Measurements from ENCODE around the gene CCDC51. TPM values are rescaled to one million over a fixed set of nuclear protein-coding genes. Genes with fewer than 3 reads are reported as not detected.
"Not testable (repeated sequence)": the region's sequence is repeated elsewhere in the genome, so short reads cannot be mapped to it uniquely, and the experiment has no call there.

Gene CCDC51
- total RNA-seq, 1 donor = 21.2 TPM

DNA sequence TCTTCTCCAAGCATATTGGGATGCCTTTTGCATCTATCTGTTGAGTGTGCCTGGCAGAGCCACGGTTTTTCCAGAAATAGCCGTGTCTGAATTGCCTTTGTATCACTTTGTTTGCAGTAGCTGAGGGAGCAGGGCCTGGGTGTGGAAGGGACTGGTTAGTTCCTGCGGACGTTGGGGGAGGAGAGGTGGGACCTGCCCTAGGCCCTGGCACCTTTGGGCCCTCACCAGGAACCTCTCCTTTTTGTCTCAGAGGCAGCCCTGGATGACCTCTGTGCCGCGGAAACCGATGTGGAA, 25.3 kb upstream of the CCDC51 start:
- H3K4me3 ChIP-seq (ENCODE audit: low read depth, low read length) = no peak overlapping the region
- no peak for DNase-seq (ENCODE audit: low read depth)
- TF ChIP-seq, protein P1, sequence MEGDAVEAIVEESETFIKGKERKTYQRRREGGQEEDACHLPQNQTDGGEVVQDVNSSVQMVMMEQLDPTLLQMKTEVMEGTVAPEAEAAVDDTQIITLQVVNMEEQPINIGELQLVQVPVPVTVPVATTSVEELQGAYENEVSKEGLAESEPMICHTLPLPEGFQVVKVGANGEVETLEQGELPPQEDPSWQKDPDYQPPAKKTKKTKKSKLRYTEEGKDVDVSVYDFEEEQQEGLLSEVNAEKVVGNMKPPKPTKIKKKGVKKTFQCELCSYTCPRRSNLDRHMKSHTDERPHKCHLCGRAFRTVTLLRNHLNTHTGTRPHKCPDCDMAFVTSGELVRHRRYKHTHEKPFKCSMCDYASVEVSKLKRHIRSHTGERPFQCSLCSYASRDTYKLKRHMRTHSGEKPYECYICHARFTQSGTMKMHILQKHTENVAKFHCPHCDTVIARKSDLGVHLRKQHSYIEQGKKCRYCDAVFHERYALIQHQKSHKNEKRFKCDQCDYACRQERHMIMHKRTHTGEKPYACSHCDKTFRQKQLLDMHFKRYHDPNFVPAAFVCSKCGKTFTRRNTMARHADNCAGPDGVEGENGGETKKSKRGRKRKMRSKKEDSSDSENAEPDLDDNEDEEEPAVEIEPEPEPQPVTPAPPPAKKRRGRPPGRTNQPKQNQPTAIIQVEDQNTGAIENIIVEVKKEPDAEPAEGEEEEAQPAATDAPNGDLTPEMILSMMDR (IDR thresholded peaks at IDR 0.05; ENCODE audit: insufficient read depth, low read depth, low read length) = no peak

DNA sequence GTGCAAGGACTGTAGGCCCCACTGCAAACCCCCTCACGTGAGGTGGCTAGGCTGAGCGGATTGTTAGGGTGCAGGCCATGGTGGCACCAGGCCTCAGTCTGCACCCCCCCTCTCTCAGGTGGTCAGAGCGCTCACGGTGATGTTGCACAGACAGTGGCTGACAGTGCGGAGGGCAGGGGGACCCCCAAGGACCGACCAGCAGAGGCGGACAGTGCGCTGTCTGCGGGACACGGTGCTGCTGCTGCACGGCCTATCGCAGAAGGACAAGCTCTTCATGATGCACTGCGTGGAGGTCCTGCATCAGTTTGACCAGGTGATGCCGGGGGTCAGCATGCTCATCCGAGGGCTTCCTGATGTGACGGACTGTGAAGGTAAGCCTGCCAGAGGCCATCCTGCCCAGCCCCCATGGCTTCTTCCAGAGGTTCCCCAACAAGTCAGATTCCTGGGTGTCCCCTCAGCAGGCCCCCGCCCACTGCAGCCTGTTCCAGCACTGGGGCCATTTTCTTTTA, 24.8 kb upstream of the CCDC51 start:
- TF ChIP-seq, protein P1 (IDR thresholded peaks at IDR 0.05; ENCODE audit: insufficient read depth, low read depth, low read length) = no peak
- no peak overlapping the region for H3K4me3 ChIP-seq (ENCODE audit: low read depth, low read length)
- no peak for DNase-seq (ENCODE audit: low read depth)

- TF ChIP-seq, protein P1 (IDR thresholded peaks at IDR 0.05; ENCODE audit: insufficient read depth, low read depth, low read length) = no peak
- no peak for DNase-seq (ENCODE audit: low read depth)
- H3K4me3 ChIP-seq (ENCODE audit: low read depth, low read length) = no peak overlapping the region
These were observed 23.8 kb upstream of the CCDC51 start for GRCh38 chr3:48463703-48464102.

DNA sequence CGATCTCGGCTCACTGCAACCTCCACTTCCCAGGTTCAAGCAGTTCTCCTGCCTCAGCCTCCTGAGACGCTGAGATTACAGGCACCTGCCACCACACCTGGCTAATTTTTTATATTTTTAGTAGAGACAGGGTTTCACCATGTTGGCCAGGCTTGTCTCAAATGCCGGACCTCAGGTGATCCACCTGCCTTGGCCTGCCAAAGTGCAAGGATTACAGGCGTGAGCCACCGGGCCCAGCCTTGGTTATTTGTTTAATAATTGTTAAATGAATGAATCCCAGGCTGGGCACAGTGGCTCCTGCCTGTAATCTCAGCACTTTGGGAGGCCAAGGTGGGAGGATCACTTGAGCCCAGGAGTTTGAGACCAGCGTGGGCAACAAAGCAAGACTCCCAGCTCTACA, 21.8 kb upstream of the CCDC51 start:
- DNase-seq (ENCODE audit: low read depth); H3K4me3 ChIP-seq (ENCODE audit: low read depth, low read length): not testable (repeated sequence)

- no peak for DNase-seq (ENCODE audit: low read depth)
- H3K4me3 ChIP-seq (ENCODE audit: low read depth, low read length) = no peak overlapping the region
- TF ChIP-seq, protein P1 (IDR thresholded peaks at IDR 0.05; ENCODE audit: insufficient read depth, low read depth, low read length) = no peak
These were observed 20.6 kb upstream of the CCDC51 start for GRCh38 chr3:48460517-48460902.

GRCh38 chr3:48459773-48460516, 20.0 kb upstream of the CCDC51 start:
- DNase-seq (ENCODE audit: low read depth) = no peak
- no peak overlapping the region for H3K4me3 ChIP-seq (ENCODE audit: low read depth, low read length)
- TF ChIP-seq, protein P1 (IDR thresholded peaks at IDR 0.05; ENCODE audit: insufficient read depth, low read depth, low read length) = no peak

GRCh38 chr3:48459331-48459730, 19.4 kb upstream of the CCDC51 start:
- TF ChIP-seq, protein P1 (IDR thresholded peaks at IDR 0.05; ENCODE audit: insufficient read depth, low read depth, low read length) = no peak
- H3K4me3 ChIP-seq (ENCODE audit: low read depth, low read length) = no peak overlapping the region
- no peak for DNase-seq (ENCODE audit: low read depth)
